ENCODE data around the gene TIMM21. TPM values are rescaled to one million over a fixed set of nuclear protein-coding genes. Genes with fewer than 3 reads are reported as not detected.

The TIMM21 gene
- polyA plus RNA-seq, 1 donor from 2014 or later, result 59.2 TPM

DNA sequence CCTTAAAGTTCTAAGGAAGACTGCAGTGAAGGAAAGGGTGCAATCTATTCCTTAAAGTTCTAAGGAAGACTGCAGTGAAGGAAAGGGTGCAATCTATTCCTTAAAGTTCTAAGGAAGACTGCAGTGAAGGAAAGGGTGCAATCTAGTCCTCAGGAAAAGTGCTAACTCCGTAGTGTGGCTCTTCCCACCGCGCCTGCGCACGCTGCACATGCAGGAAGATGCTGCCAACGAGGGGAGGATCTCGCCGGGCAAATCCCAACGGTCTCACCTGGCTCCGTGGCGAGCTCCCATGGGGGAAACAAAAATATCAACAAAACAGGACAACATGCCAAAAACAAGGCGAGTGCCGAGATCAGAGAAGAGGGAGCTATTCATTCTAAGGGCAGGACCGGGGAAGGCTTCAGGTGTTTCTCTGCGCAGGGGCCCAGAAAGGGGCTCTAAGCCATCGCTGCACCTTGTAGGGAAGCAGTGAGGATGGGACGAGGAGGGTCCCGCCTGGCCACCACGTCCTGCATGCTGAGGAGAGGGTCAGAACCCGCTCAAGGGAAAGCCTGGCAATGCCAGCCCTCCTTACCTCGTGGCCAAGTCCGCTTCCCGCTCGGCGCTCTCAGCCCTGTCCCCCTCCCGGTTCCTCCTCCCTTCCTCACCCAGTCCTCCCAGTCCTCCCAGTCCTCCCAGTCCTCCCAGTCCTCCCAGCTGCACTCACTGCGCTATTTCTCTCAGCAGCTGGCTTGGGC is 24.5 kb downstream of the TIMM21 start:
- Histone ChIP-seq H3K4me2 (ENCODE audit: low read length) (no peak overlapping the region), H3K9ac (ENCODE audit: low read length) (no peak overlapping the region), H4K20me1 (ENCODE audit: insufficient read depth) (no peaks in the 10 kb centered on the region), H3K36me3 (ENCODE audit: insufficient read depth, low read length) (no peaks in the 10 kb centered on the region), H3K9me2 (ENCODE audit: insufficient read depth, low read length) (no peaks in the 10 kb centered on the region), H2AFZ (ENCODE audit: low read depth, low read length) (no peak overlapping the region), H3F3A (ENCODE audit: insufficient read depth, low read length, poor library complexity, severe bottlenecking) (no peaks in the 10 kb centered on the region), H3K27me3 (ENCODE audit: insufficient read depth, low read depth, low read length) (no peaks in the 10 kb centered on the region), H3K9me3 (ENCODE audit: low read length) (no peaks in the 10 kb centered on the region), H3K4me3 (ENCODE audit: low read length) (no peak overlapping the region), H3K27ac (ENCODE audit: low read length) (no peak overlapping the region), H3K79me2 (replicated peaks; ENCODE audit: insufficient read depth, low read length) (no peaks in the 10 kb centered on the region)
- TF ChIP-seq SMC3 (conservative IDR thresholded peaks at IDR 0.05; ENCODE audit: poor library complexity) (no peak), EP300 (conservative IDR thresholded peaks at IDR 0.05; ENCODE audit: poor library complexity, severe bottlenecking) (no peak), EZH2 (IDR thresholded peaks at IDR 0.05; ENCODE audit: borderline replicate concordance, insufficient read depth, low read length, poor library complexity, severe bottlenecking) (no peak), TAF1 (IDR thresholded peaks at IDR 0.05; ENCODE audit: low read depth) (no peak), RAD21 (conservative IDR thresholded peaks at IDR 0.05) (no peak), REST (IDR thresholded peaks at IDR 0.05; ENCODE audit: borderline replicate concordance) (no peak), POLR2AphosphoS5 (IDR thresholded peaks at IDR 0.05) (no peak), CTCF (IDR thresholded peaks at IDR 0.05; ENCODE audit: poor library complexity, severe bottlenecking) (no peak), MXI1 (conservative IDR thresholded peaks at IDR 0.05; ENCODE audit: poor library complexity, severe bottlenecking) (no peak)

DNA sequence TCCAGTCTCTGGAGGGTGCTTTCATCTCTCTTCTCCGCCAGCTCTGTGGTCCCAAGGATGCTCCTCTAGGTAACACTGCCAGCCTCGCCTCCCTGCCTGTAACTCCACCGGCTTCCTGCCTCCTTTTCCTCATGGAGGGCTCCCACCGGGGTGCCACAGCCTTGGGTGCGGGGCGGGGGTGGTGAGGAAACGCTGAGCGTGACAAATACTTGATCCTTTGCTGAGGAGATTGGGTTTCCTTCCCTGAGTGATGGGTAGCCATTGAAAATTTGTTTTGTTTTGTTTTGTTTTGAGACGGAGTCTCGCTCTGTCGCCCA is 25.1 kb downstream of the TIMM21 start:
- Histone ChIP-seq H3K4me2 (ENCODE audit: low read length) (no peak overlapping the region), H3F3A (ENCODE audit: insufficient read depth, low read length, poor library complexity, severe bottlenecking) (no peaks in the 10 kb centered on the region), H3K9me2 (ENCODE audit: insufficient read depth, low read length) (no peaks in the 10 kb centered on the region), H4K20me1 (ENCODE audit: insufficient read depth) (no peaks in the 10 kb centered on the region), H3K9me3 (ENCODE audit: low read length) (no peaks in the 10 kb centered on the region), H3K27me3 (ENCODE audit: insufficient read depth, low read depth, low read length) (no peaks in the 10 kb centered on the region), H3K9ac (ENCODE audit: low read length) (no peak overlapping the region), H3K27ac (ENCODE audit: low read length) (no peak overlapping the region), H3K4me3 (ENCODE audit: low read length) (no peak overlapping the region), H3K79me2 (replicated peaks; ENCODE audit: insufficient read depth, low read length) (no peaks in the 10 kb centered on the region), H2AFZ (ENCODE audit: low read depth, low read length) (no peak overlapping the region), H3K36me3 (ENCODE audit: insufficient read depth, low read length) (no peaks in the 10 kb centered on the region)
- no peak for TF ChIP-seq EP300 (conservative IDR thresholded peaks at IDR 0.05; ENCODE audit: poor library complexity, severe bottlenecking)
- TF ChIP-seq POLR2AphosphoS5 (IDR thresholded peaks at IDR 0.05), result no peak
- no peak for TF ChIP-seq REST (IDR thresholded peaks at IDR 0.05; ENCODE audit: borderline replicate concordance)
- TF ChIP-seq SMC3 (conservative IDR thresholded peaks at IDR 0.05; ENCODE audit: poor library complexity), result no peak
- TF ChIP-seq RAD21 (conservative IDR thresholded peaks at IDR 0.05), result no peak
- no peak for TF ChIP-seq CTCF (IDR thresholded peaks at IDR 0.05; ENCODE audit: poor library complexity, severe bottlenecking)
- no peak for TF ChIP-seq EZH2 (IDR thresholded peaks at IDR 0.05; ENCODE audit: borderline replicate concordance, insufficient read depth, low read length, poor library complexity, severe bottlenecking)
- TF ChIP-seq MXI1 (conservative IDR thresholded peaks at IDR 0.05; ENCODE audit: poor library complexity, severe bottlenecking), result no peak
- no peak for TF ChIP-seq TAF1 (IDR thresholded peaks at IDR 0.05; ENCODE audit: low read depth)

Measured in neural cell (in vitro differentiated cells).